GM12801 (cell line): ENCODE results near the gene IL17B.

Source experiments
- TF ChIP-seq, protein P1 (sequence below): IDR thresholded peaks from one replicate; pipeline ENCODE4 v1.5.1; 2011; ENCODE audit warnings: control low read depth; ENCODE audit not compliant: insufficient read length; ENCODE audit errors: extremely low read depth

The IL17B gene

DNA sequence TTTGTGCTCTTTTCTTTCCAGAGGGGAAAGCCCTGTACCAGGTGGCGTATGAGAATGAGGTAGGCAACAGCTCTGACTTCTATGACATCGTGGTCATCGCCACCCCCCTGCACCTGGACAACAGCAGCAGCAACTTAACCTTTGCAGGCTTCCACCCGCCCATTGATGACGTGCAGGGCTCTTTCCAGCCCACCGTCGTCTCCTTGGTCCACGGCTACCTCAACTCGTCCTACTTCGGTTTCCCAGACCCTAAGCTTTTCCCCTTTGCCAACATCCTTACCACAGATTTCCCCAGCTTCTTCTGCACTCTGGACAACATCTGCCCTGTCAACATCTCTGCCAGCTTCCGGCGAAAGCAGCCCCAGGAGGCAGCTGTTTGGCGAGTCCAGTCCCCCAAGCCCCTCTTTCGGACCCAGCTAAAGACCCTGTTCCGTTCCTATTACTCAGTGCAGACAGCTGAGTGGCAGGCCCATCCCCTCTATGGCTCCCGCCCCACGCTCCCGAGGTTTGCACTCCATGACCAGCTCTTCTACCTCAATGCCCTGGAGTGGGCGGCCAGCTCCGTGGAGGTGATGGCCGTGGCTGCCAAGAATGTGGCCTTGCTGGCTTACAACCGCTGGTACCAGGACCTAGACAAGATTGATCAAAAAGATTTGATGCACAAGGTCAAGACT, 11.0 kb downstream of the IL17B start:
- TF ChIP-seq, protein P1, sequence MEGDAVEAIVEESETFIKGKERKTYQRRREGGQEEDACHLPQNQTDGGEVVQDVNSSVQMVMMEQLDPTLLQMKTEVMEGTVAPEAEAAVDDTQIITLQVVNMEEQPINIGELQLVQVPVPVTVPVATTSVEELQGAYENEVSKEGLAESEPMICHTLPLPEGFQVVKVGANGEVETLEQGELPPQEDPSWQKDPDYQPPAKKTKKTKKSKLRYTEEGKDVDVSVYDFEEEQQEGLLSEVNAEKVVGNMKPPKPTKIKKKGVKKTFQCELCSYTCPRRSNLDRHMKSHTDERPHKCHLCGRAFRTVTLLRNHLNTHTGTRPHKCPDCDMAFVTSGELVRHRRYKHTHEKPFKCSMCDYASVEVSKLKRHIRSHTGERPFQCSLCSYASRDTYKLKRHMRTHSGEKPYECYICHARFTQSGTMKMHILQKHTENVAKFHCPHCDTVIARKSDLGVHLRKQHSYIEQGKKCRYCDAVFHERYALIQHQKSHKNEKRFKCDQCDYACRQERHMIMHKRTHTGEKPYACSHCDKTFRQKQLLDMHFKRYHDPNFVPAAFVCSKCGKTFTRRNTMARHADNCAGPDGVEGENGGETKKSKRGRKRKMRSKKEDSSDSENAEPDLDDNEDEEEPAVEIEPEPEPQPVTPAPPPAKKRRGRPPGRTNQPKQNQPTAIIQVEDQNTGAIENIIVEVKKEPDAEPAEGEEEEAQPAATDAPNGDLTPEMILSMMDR = no peak

DNA sequence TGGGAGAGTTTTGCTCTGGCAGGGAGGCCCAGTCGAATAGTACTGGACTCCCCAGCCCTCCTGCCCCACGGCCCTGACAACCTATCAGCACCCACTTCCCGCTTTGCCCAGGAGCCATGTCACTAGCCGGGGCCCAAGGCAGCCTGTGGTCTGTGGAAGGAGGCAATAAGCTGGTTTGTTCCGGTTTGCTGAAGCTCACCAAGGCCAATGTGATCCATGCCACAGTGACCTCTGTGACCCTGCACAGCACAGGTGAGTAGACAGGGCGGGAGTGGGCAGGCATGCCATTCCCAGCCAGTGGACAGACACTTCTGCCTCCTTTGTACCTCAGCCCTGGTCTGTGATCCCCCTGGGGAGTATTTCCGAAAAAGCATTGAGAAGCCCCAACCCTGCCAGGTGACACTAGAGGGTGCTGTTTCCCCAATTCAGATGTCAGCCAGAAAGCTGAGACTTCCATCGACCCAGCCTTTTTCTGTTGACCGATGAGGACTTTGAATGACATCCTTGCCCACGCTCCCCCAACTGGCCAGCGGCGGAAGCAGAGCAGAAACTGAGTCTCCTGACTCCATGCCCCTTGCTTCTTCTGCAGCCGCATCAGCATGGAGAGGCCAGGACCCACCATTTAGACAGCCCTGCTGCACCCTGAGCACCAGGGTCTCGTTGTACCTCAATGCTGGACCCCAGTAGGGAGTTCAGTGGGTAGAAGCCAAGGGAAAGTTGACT, 11.7 kb downstream of the IL17B start:
- TF ChIP-seq, protein P1 = peak; percentile 10

DNA sequence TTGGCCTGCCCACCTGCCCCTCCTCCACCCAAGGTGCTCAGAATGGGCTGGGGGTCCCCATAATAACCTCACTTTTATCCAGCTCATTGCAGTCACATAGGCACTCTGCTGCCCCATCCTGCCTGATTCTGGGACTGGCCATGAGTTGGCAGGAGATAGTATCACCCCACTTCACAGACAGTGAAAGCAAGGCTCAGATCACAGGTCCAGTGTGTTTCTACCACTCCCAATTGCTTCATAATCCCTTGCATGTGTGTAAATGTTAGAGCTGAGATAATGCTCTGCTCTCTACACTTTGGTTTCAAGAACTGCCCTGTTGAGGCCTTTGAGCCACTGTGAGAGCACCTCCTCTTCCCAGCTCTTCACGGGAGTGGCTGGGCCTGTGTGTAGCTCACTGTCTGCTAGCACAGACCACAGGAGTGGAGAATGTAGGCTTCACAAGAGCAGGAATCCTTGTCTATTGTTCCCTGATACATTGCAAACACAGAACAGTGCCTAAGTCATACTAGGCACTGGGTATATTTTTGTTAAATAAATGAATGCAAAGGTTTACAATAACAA, 12.8 kb downstream of the IL17B start:
- TF ChIP-seq, protein P1 = no peak

DNA sequence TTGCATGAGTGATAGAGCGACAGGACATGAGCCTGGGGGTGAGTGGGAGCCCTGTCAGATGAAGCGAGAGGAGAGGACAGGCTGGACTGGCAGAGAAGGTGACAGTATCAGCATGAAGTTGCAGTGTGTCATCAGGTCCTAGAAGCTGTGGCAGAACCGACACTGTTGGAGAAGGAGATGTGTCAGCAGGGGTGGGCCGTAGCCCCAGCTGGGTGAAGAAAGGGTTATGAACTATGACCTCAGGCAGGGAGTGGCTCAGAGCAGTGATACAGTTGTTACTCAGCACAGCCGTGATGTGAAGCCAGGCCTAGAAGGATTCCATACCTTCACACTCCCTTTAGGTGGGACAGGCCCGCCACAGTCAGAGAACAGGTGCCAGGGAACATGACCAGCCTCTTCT, 13.7 kb downstream of the IL17B start:
- TF ChIP-seq, protein P1 = no peak

DNA sequence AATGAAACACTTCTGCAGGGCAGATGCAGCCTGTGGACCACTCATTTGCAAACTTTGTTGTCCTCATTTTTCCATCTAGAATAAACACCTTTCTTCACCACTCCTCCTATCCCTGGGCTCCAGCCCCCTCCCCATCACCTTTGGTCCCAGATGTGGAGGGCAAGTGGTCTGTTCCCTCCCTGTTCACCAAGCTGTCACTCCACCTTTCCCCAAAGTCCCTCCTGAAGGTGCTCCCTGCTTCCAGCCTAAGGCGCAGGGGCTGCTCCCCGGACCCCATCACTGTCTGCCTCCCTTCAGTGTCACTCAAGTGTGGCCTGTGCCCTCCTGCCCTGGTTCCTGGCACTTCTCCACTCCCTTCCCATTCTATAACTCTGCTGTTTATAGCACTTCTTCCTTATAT, 14.4 kb downstream of the IL17B start:
- TF ChIP-seq, protein P1 = no peak

DNA sequence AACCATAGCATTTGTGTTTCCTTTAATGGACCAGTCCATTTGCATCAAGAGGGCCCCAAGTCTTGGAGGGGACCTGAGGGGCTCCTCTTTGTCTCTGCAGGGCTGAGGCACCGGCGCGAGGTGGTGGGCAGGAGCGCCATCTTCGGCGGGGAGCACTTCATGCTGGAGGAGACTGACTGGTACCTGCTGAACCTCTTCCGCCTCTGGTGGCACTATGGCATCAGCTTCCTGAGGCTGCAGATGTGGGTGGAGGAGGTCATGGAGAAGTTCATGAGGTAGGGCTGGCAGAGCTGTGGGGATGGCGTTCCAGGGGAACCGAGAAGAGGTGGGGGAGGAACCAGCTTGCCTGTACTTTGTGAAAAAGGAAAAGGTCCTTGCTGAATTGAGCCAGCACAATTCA, 15.2 kb downstream of the IL17B start:
- TF ChIP-seq, protein P1 = no peak

DNA sequence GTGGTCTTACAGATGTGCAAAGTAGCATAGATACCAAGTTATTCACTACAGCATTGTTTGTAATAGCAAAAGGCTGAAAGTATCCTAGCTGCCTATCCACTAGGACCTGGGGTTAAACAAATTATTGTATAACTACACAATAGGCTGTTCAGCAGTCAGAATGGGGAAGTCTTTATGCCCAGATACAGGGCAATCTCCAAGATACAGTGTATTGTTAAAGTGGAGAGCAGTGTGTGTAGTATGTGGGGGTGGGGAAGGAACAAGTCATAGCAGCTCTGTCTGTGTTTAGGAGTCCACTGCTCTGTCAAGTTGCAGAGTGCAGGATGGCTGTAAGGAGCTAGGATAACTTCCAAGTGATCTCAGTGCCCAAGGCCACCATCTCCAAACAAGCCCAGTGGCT, 15.7 kb downstream of the IL17B start:
- TF ChIP-seq, protein P1 = no peak
